Sciatic nerve (tissue), 2 donors: ENCODE measurements around the gene TXLNB. TPM values are rescaled to one million over a fixed set of nuclear protein-coding genes. Genes with fewer than 3 reads are reported as not detected.
A peak's percentile ranks its signal among the peaks of the same experiment; 100 is the strongest.

Experiments
- ATAC-seq: fragments of 200-7000 bp; cut with Tn5 transposase; one replicate; pipeline ENCODE4 v1.9.1; 2020; ENCODE audit warnings: mild to moderate bottlenecking, moderate library complexity
- DNase-seq: peaks from one replicate; pipeline ENCODE4 v3.0.0-alpha.2; 2020; ENCODE audit warnings: low spot score
- intact Hi-C: fragments of 100-400 bp; cut with DNase I; formaldehyde crosslinking; loops from one replicate; pipeline ENCODE4 v1.14.2; 2022
- total RNA-seq: library from RNA; stranded (reverse); fragmentation: NEBNext Ultra II Directional; extraction: Animal tissue kit (Norgen Biotek cat#: 25700); gene quantifications from one replicate; pipeline ENCODE4 v1.2.1, GENCODE V29; 2021
- donor health status: DM: no; HTN: no; CAD: no.
- donor health status: DM: no; HTN: no; CAD: no.

The TXLNB gene
- total RNA-seq, 1 donor from 2014 or later, result 1.7 TPM

- no peak for DNase-seq
- no peak for ATAC-seq
- intact Hi-C loops, result no loop called here
These were observed 9.1 kb downstream of the TXLNB start for GRCh38 chr6:139282684-139283083.

- ATAC-seq (no peak), DNase-seq (no peak)
- intact Hi-C loops, result no loop called here
These were observed 13.6 kb downstream of the TXLNB start for GRCh38 chr6:139278190-139278589.

- ATAC-seq (no peak), DNase-seq (no peak)
- intact Hi-C loops, result no loop called here
These were observed 14.2 kb downstream of the TXLNB start for GRCh38 chr6:139277587-139277986.

GRCh38 chr6:139277161-139277560 is 14.6 kb downstream of the TXLNB start:
- DNase-seq (no peak), ATAC-seq (no peak)
- intact Hi-C loops, result no loop called here

GRCh38 chr6:139275279-139276055 is 16.3 kb downstream of the TXLNB start:
- intact Hi-C loops, result no loop called here
- DNase-seq, result no peak
- no peak for ATAC-seq

- DNase-seq (no peak), ATAC-seq (peak; percentile 77)
- intact Hi-C loops, result no loop called here
These were observed 20.7 kb downstream of the TXLNB start for GRCh38 chr6:139271056-139271455.

- intact Hi-C loops, result no loop called here
- ATAC-seq, result no peak
- DNase-seq, result no peak
These were observed 21.5 kb downstream of the TXLNB start for GRCh38 chr6:139270249-139270648.

GRCh38 chr6:139265512-139266190 is 26.1 kb downstream of the TXLNB start:
- intact Hi-C loops, result no loop called here

GRCh38 chr6:139262519-139263300 is 29.1 kb downstream of the TXLNB start:
- DNase-seq (no peak), ATAC-seq (no peak)
- intact Hi-C loops, result no loop called here

More at GRCh38 chr6:139265512-139266190, 26.1 kb downstream of the TXLNB start:
- DNase-seq, result no peak
- ATAC-seq, result no peak

GRCh38 chr6:139257821-139258398 is 33.9 kb downstream of the TXLNB start:
- ATAC-seq, result no peak
- intact Hi-C loops, result no loop called here
- DNase-seq, result no peak

- intact Hi-C loops, result no loop called here
- no peak for ATAC-seq
- no peak for DNase-seq
These were observed 34.5 kb downstream of the TXLNB start for GRCh38 chr6:139257291-139257690.

GRCh38 chr6:139256087-139256486 is 35.7 kb downstream of the TXLNB start:
- DNase-seq (no peak), ATAC-seq (peak; percentile 60)
- intact Hi-C loops, result no loop called here

- intact Hi-C loops, result no loop called here
- ATAC-seq (no peak), DNase-seq (no peak)
These were observed 37.6 kb downstream of the TXLNB start for GRCh38 chr6:139254196-139254595.

- intact Hi-C loops, result no loop called here
- no peak for DNase-seq
- ATAC-seq, result no peak
These were observed 38.1 kb downstream of the TXLNB start for GRCh38 chr6:139253656-139254055.

GRCh38 chr6:139251691-139252390 is 40.0 kb downstream of the TXLNB start:
- DNase-seq (no peak), ATAC-seq (peak; percentile 20)
- intact Hi-C loops, result no loop called here

GRCh38 chr6:139251045-139251690 is 40.6 kb downstream of the TXLNB start:
- no peak for DNase-seq
- ATAC-seq, result peak; percentile 74
- intact Hi-C loops, result no loop called here

GRCh38 chr6:139250296-139251044 is 41.3 kb downstream of the TXLNB start:
- DNase-seq (no peak), ATAC-seq (peak; percentile 83)
- intact Hi-C loops, result no loop called here

- intact Hi-C loops, result no loop called here
- DNase-seq (no peak), ATAC-seq (no peak)
These were observed 42.4 kb downstream of the TXLNB start for GRCh38 chr6:139249395-139249794.
